ENCODE measurements around the gene MRPS10.
"Not testable (repeated sequence)": the region's sequence is repeated elsewhere in the genome, so short reads cannot be mapped to it uniquely, and the experiment has no call there.

MRPS10 gene

DNA sequence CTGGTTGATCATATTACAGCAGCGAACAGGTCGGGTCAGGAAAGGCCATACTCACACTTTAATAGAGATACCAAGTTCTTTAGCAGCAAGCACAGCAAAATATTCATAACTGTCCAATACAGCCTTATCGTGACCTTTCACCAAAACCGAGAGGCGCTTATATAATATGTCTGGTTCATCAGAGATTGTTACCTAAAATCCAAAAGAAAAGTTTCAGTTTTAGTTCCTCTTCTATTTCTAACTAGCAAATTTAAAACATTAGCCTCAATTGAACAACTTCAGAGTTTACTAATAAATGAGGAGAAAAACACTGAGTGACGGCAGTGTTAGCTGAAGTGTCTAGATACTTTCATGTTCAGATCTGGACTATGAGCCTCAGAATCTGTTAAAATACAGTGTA lies 5.9 kb downstream of the MRPS10 start:
- no peak overlapping the region for H3K23ac ChIP-seq (ENCODE audit: low read length in 2 of 2)
- no peak overlapping the region for H3K27ac ChIP-seq (ENCODE audit: low read length, poor library complexity, severe bottlenecking)
- peaks cover 8% of the 10 kb centered on the region for H3K4me1 ChIP-seq (ENCODE audit: control insufficient read depth, insufficient read depth, low read depth, low read length)
- no peak overlapping the region for H2AK5ac ChIP-seq (ENCODE audit: low read length, severe bottlenecking)
- H3K79me1 ChIP-seq (replicated peaks; ENCODE audit: low read length, poor library complexity, severe bottlenecking) = peaks cover 11% of the 10 kb centered on the region
- no peak overlapping the region for H3K9ac ChIP-seq (ENCODE audit: low read length)
- H4K8ac ChIP-seq (ENCODE audit: low read length) = no peak overlapping the region
- H3K14ac ChIP-seq (ENCODE audit: low read length in 2 of 2) = no peak overlapping the region
- no peak for DNase-seq
- H2BK15ac ChIP-seq (ENCODE audit: low read depth, poor library complexity, severe bottlenecking) = no peak overlapping the region
- no peak overlapping the region for H3K4me2 ChIP-seq (ENCODE audit: low read length, poor library complexity, severe bottlenecking)
- H3K18ac ChIP-seq (ENCODE audit: low read depth in 1 of 2, low read length in 2 of 2) = no peak overlapping the region
- 92% methylated on average over 2 of the region's 6 CpGs for WGBS
- H2BK5ac ChIP-seq (ENCODE audit: low read depth, low read length, poor library complexity, severe bottlenecking) = no peak overlapping the region
- peaks cover 22 to 71% of the 10 kb centered on the region in 2 experiments for H3K36me3 ChIP-seq (ENCODE audit: control insufficient read depth in 1 of 2, insufficient read depth in 2 of 2, low read depth in 1 of 2, low read length in 2 of 2)
- H2BK120ac ChIP-seq (ENCODE audit: low read depth, low read length) = no peak overlapping the region
- no peaks in the 10 kb centered on the region for H3K27me3 ChIP-seq (ENCODE audit: control insufficient read depth in 1 of 2, insufficient read depth in 1 of 2, low read length in 2 of 2)
- H3K4me3 ChIP-seq (ENCODE audit: insufficient read depth in 1 of 2, low read depth in 1 of 2, low read length in 2 of 2) = no peak overlapping the region
- no peak overlapping the region for H2AFZ ChIP-seq (ENCODE audit: low read depth, low read length)
- no peak overlapping the region for H3K4ac ChIP-seq (ENCODE audit: low read depth in 1 of 2, low read length in 2 of 2)
- H2BK12ac ChIP-seq (ENCODE audit: low read length in 2 of 2) = no peak overlapping the region
- no peaks in the 10 kb centered on the region for H3K9me3 ChIP-seq (ENCODE audit: control insufficient read depth, low read length)
- no peak overlapping the region for H4K91ac ChIP-seq (ENCODE audit: low read length)

DNA sequence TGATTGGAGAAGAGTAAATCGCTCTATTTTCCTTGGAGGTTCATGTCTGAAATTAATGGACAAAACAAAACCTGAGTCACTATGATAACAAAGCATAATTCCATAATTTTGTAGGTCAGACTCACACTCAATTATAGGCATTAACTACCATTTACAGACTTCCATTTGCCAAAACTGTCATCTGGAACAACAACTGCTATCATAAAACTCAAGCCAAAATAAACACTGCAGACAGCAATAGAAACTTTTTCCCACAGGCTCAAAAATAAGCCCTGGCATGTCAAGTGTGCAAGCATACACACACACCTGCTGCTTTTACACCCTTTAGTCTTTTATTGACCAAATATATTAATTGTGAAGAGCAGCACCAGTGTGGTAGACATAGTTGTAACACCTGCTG lies 7.1 kb downstream of the MRPS10 start:
- Histone ChIP-seq H4K8ac (ENCODE audit: low read length) (no peak overlapping the region), H3K27me3 (ENCODE audit: control insufficient read depth in 1 of 2, insufficient read depth in 1 of 2, low read length in 2 of 2) (no peaks in the 10 kb centered on the region), H3K23ac (ENCODE audit: low read length in 2 of 2) (no peak overlapping the region), H2BK5ac (ENCODE audit: low read depth, low read length, poor library complexity, severe bottlenecking) (no peak overlapping the region), H2AK5ac (ENCODE audit: low read length, severe bottlenecking) (no peak overlapping the region), H2BK12ac (ENCODE audit: low read length in 2 of 2) (no peak overlapping the region), H2AFZ (ENCODE audit: low read depth, low read length) (no peak overlapping the region), H3K4ac (ENCODE audit: low read depth in 1 of 2, low read length in 2 of 2) (no peak overlapping the region), H2BK120ac (ENCODE audit: low read depth, low read length) (no peak overlapping the region), H3K9ac (ENCODE audit: low read length) (no peak overlapping the region), H3K4me2 (ENCODE audit: low read length, poor library complexity, severe bottlenecking) (no peak overlapping the region), H3K36me3 (ENCODE audit: control insufficient read depth in 1 of 2, insufficient read depth in 2 of 2, low read depth in 1 of 2, low read length in 2 of 2) (peaks cover 25 to 78% of the 10 kb centered on the region in 2 experiments), H3K27ac (ENCODE audit: low read length, poor library complexity, severe bottlenecking) (peak overlapping the region; percentile 54), H4K91ac (ENCODE audit: low read length) (no peak overlapping the region), H3K4me1 (ENCODE audit: control insufficient read depth, insufficient read depth, low read depth, low read length) (peaks cover 4% of the 10 kb centered on the region), H3K4me3 (ENCODE audit: insufficient read depth in 1 of 2, low read depth in 1 of 2, low read length in 2 of 2) (no peak overlapping the region), H3K18ac (ENCODE audit: low read depth in 1 of 2, low read length in 2 of 2) (no peak overlapping the region), H3K79me1 (replicated peaks; ENCODE audit: low read length, poor library complexity, severe bottlenecking) (peaks cover 11% of the 10 kb centered on the region), H2BK15ac (ENCODE audit: low read depth, poor library complexity, severe bottlenecking) (no peak overlapping the region), H3K9me3 (ENCODE audit: control insufficient read depth, low read length) (no peaks in the 10 kb centered on the region), H3K14ac (ENCODE audit: low read length in 2 of 2) (no peak overlapping the region)
- DNase-seq = no peak
- WGBS = no CpG with 5 or more reads among the region's 1 CpG

DNA sequence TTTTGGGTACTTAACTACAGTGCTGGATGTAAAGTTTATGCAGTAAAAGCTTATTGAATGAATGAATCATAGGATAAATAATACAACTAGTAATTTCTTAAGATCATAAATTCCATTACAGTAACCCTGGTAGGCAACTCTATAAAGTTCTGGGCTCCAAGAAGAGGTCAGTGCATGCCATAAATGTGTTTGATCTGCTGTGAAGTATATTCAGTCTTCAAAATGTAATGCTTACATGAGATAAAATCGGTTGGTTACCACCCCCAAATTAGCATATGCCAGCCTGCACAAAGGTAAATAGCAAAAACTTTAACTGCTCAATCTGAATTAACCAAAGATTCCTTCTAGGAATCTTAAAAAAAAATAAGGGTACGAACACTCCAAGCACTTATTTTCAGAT lies 10.1 kb downstream of the MRPS10 start:
- WGBS = 88% methylated on average over 2 of the region's 2 CpGs

DNA sequence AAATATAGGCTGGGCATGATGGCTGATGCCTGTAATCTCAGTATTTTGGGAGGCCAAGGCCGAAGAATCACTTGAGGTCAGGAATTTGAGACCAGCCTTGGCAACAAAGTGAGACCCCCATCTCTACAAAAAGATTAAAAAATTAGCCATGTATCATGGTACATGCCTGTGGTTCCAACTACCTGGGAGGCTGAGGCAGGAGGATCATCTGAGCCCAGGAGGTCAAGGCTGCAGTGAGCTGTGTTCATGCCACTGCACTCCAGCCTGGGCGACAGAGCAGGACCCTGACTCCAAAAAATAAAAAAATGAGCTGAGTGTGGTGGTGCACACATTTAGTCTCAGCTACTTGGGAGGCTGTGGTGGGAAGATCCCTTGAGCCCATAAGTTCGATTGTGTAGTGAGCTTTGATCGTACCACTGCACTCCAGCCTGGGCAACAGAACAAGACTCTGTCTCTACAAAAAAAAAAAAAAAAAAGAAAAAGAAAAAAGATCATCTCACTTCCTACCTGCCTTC lies 12.8 kb downstream of the MRPS10 start:
- Histone ChIP-seq H3K4me2 (ENCODE audit: low read length, poor library complexity, severe bottlenecking) (no peak overlapping the region), H2BK5ac (ENCODE audit: low read depth, low read length, poor library complexity, severe bottlenecking) (no peak overlapping the region), H2AK5ac (ENCODE audit: low read length, severe bottlenecking) (no peak overlapping the region), H3K79me1 (replicated peaks; ENCODE audit: low read length, poor library complexity, severe bottlenecking) (peaks cover 3% of the 10 kb centered on the region), H4K91ac (ENCODE audit: low read length) (no peak overlapping the region), H2BK15ac (ENCODE audit: low read depth, poor library complexity, severe bottlenecking) (no peak overlapping the region), H3K18ac (ENCODE audit: low read depth in 1 of 2, low read length in 2 of 2) (no peak overlapping the region), H2BK120ac (ENCODE audit: low read depth, low read length) (no peak overlapping the region), H3K36me3 (ENCODE audit: control insufficient read depth in 1 of 2, insufficient read depth in 2 of 2, low read depth in 1 of 2, low read length in 2 of 2) (peaks cover 13 to 44% of the 10 kb centered on the region in 2 experiments), H3K27me3 (ENCODE audit: control insufficient read depth in 1 of 2, insufficient read depth in 1 of 2, low read length in 2 of 2) (no peaks in the 10 kb centered on the region), H3K27ac (ENCODE audit: low read length, poor library complexity, severe bottlenecking) (peak overlapping the region; percentile 30), H2AFZ (ENCODE audit: low read depth, low read length) (peak overlapping the region; percentile 4), H3K4me1 (ENCODE audit: control insufficient read depth, insufficient read depth, low read depth, low read length) (peaks cover 6% of the 10 kb centered on the region), H2BK12ac (ENCODE audit: low read length in 2 of 2) (no peak overlapping the region), H3K4ac (ENCODE audit: low read depth in 1 of 2, low read length in 2 of 2) (no peak overlapping the region), H3K9ac (ENCODE audit: low read length) (no peak overlapping the region), H4K8ac (ENCODE audit: low read length) (no peak overlapping the region), H3K4me3 (ENCODE audit: insufficient read depth in 1 of 2, low read depth in 1 of 2, low read length in 2 of 2) (no peak overlapping the region), H3K9me3 (ENCODE audit: control insufficient read depth, low read length) (no peaks in the 10 kb centered on the region), H3K23ac (ENCODE audit: low read length in 2 of 2) (peak overlapping the region in 1 of 2 experiments; percentile 52), H3K14ac (ENCODE audit: low read length in 2 of 2) (no peak overlapping the region)
- 93% methylated on average over 4 of the region's 4 CpGs for WGBS
- DNase-seq = no peak

More for the DNA sequence above, 10.1 kb downstream of the MRPS10 start:
- not testable (repeated sequence) for H4K8ac ChIP-seq (ENCODE audit: low read length); H3K4ac ChIP-seq (ENCODE audit: low read depth in 1 of 2, low read length in 2 of 2); H2AFZ ChIP-seq (ENCODE audit: low read depth, low read length); H3K27me3 ChIP-seq (ENCODE audit: control insufficient read depth in 1 of 2, insufficient read depth in 1 of 2, low read length in 2 of 2); H3K9me3 ChIP-seq (ENCODE audit: control insufficient read depth, low read length); H2AK5ac ChIP-seq (ENCODE audit: low read length, severe bottlenecking); H2BK120ac ChIP-seq (ENCODE audit: low read depth, low read length); H4K91ac ChIP-seq (ENCODE audit: low read length); H3K23ac ChIP-seq (ENCODE audit: low read length in 2 of 2); H3K4me1 ChIP-seq (ENCODE audit: control insufficient read depth, insufficient read depth, low read depth, low read length); H2BK5ac ChIP-seq (ENCODE audit: low read depth, low read length, poor library complexity, severe bottlenecking); H3K4me3 ChIP-seq (ENCODE audit: insufficient read depth in 1 of 2, low read depth in 1 of 2, low read length in 2 of 2); H2BK15ac ChIP-seq (ENCODE audit: low read depth, poor library complexity, severe bottlenecking); DNase-seq; H3K27ac ChIP-seq (ENCODE audit: low read length, poor library complexity, severe bottlenecking); H3K79me1 ChIP-seq (replicated peaks; ENCODE audit: low read length, poor library complexity, severe bottlenecking); H3K9ac ChIP-seq (ENCODE audit: low read length); H3K14ac ChIP-seq (ENCODE audit: low read length in 2 of 2); H2BK12ac ChIP-seq (ENCODE audit: low read length in 2 of 2); H3K18ac ChIP-seq (ENCODE audit: low read depth in 1 of 2, low read length in 2 of 2); H3K4me2 ChIP-seq (ENCODE audit: low read length, poor library complexity, severe bottlenecking)
- peaks cover 20 to 68% of the 10 kb centered on the region in 2 experiments for H3K36me3 ChIP-seq (ENCODE audit: control insufficient read depth in 1 of 2, insufficient read depth in 2 of 2, low read depth in 1 of 2, low read length in 2 of 2)
